PC-3 (cell line): ENCODE data around the gene RAB29.

Source experiments
- CTCF ChIP-seq: fragments of 300-600 bp; sonication (generic); conservative IDR thresholded peaks from 2 replicates; pipeline ENCODE4 v1.5.1; 2017; ENCODE audit warnings: antibody characterized with exemption, low read depth, mild to moderate bottlenecking, low read length
- EZH2 ChIP-seq: fragments of 300-600 bp; sonication (generic); IDR thresholded peaks from one replicate; pipeline ENCODE4 v1.6.1; 2017; ENCODE audit warnings: antibody characterized with exemption, mild to moderate bottlenecking, low read length; ENCODE audit not compliant: unreplicated experiment

DNA sequence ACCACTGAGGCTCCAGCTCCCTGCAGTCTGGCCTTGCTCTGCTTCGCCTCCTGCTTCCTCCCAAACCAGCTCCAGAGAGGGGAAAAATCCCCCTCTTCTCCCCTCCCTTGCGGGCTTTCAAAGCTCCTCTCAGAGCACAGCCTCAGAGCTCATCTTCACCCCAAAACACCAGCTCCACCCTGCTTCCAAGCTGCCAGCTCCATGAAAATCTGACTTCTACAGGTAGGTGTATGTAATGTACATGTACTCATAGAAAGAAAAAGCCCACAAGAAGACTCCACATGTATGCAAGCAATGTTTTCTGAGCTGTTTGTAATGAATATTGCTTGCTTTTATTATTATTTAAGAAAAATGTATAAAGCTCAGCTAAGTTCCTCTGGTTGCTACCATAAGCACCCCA lies 29.3 kb upstream of the RAB29 start:
- TF ChIP-seq CTCF (no peak), EZH2 (no peak)
